HEK293 (cell line): ENCODE results near the gene GPHN.

Experiments
- CTCF ChIA-PET: fragments of 350-600 bp; formaldehyde crosslinking; extraction: SDS; loops from one replicate; lab custom pipeline; 2021; ENCODE audit warnings: antibody characterized with exemption; lab: Yijun Ruan, JAX
- POLR2A ChIA-PET: fragments of 300-600 bp; formaldehyde crosslinking; extraction: SDS; loops from one replicate; lab custom pipeline; 2020; ENCODE audit warnings: antibody characterized with exemption, inconsistent platforms; lab: Yijun Ruan, JAX
- H3K27ac ChIP-seq: fragments of 200-500 bp; sonication (Bioruptor generic); 2 replicates; pipeline ENCODE4 v1.5.1; 2014; ENCODE audit warnings: low read depth, low read length, control low read depth, inconsistent platforms; ENCODE audit errors: extremely low read depth
- H3K36me3 ChIP-seq, 2 experiments: fragments of 200-500 bp in 1 of 2; sonication (Bioruptor generic) in 1 of 2; 1 replicate in 1 of 2; 2 replicates in 1 of 2; pipeline ENCODE4 v1.5.1; 2014 to 2017; ENCODE audit warnings: inconsistent platforms in 2 of 2, low read length in 2 of 2; ENCODE audit not compliant: control insufficient read depth in 2 of 2, insufficient read depth in 1 of 2
- H3K4me1 ChIP-seq: fragments of 200-500 bp; sonication (Bioruptor generic); 2 replicates; pipeline ENCODE4 v1.5.1; 2014; ENCODE audit warnings: mild to moderate bottlenecking, low read length, inconsistent platforms; ENCODE audit not compliant: control insufficient read depth, insufficient read depth
- H3K4me3 ChIP-seq: 2 replicates; pipeline ENCODE4 v1.5.1; 2011; ENCODE audit warnings: low read depth, mild to moderate bottlenecking, control low read depth, low read length, moderate library complexity
- H3K9me3 ChIP-seq: fragments of 200-500 bp; sonication (Bioruptor generic); 2 replicates; pipeline ENCODE4 v1.5.1; 2014; ENCODE audit warnings: low read depth, low read length, inconsistent platforms; ENCODE audit not compliant: control insufficient read depth, insufficient read depth
- GLI4 ChIP-seq: fragments of 450-650 bp; formaldehyde crosslinking; IDR thresholded peaks from 2 replicates; pipeline ENCODE4 v1.5.1; 2016; ENCODE audit warnings: missing biosample characterization, missing genetic modification characterization
- GLIS1 ChIP-seq: fragments of 450-650 bp; formaldehyde crosslinking; IDR thresholded peaks from 2 replicates; pipeline ENCODE4 v1.5.1; 2016; ENCODE audit warnings: missing biosample characterization, missing genetic modification characterization
- GLIS2 ChIP-seq: fragments of 450-650 bp; formaldehyde crosslinking; IDR thresholded peaks from 2 replicates; pipeline ENCODE4 v1.5.1; 2016; ENCODE audit warnings: missing biosample characterization, missing genetic modification characterization
- KLF10 ChIP-seq: fragments of 450-650 bp; IDR thresholded peaks from 2 replicates; pipeline ENCODE4 v1.5.1; 2018; ENCODE audit warnings: missing biosample characterization, mild to moderate bottlenecking, missing genetic modification characterization
- KLF7 ChIP-seq: fragments of 450-650 bp; formaldehyde crosslinking; IDR thresholded peaks from 2 replicates; pipeline ENCODE4 v1.5.1; 2016; ENCODE audit warnings: missing biosample characterization, missing genetic modification characterization, borderline replicate concordance
- PBX3 ChIP-seq: sonication (generic); formaldehyde crosslinking; IDR thresholded peaks from 2 replicates; pipeline ENCODE4 v1.8.1; 2022; ENCODE audit warnings: mild to moderate bottlenecking, moderate library complexity, missing genetic modification reagents
- REPIN1 ChIP-seq: fragments of 450-650 bp; formaldehyde crosslinking; IDR thresholded peaks from 2 replicates; pipeline ENCODE4 v1.5.1; 2017; ENCODE audit warnings: missing biosample characterization, missing genetic modification characterization, low read depth
- TCF7L2 ChIP-seq: IDR thresholded peaks from 2 replicates; pipeline ENCODE4 v1.6.1; 2011; ENCODE audit warnings: low read depth, mild to moderate bottlenecking, inconsistent platforms, low read length, moderate library complexity, borderline replicate concordance
- ZBTB21 ChIP-seq: fragments of 450-650 bp; formaldehyde crosslinking; IDR thresholded peaks from 2 replicates; pipeline ENCODE4 v1.5.1; 2017; ENCODE audit warnings: missing biosample characterization, missing genetic modification characterization
- ZBTB8A ChIP-seq: fragments of 450-650 bp; formaldehyde crosslinking; IDR thresholded peaks from 2 replicates; pipeline ENCODE4 v1.5.1; 2016; ENCODE audit warnings: missing biosample characterization, missing genetic modification characterization
- ZFP3 ChIP-seq: fragments of 450-650 bp; formaldehyde crosslinking; IDR thresholded peaks from 2 replicates; pipeline ENCODE4 v1.5.1; 2016; ENCODE audit warnings: low read depth, missing biosample characterization, missing genetic modification characterization
- ZNF112 ChIP-seq: fragments of 450-650 bp; formaldehyde crosslinking; IDR thresholded peaks from 2 replicates; pipeline ENCODE4 v1.5.0; 2017; ENCODE audit warnings: missing biosample characterization, missing genetic modification characterization
- ZNF175 ChIP-seq: fragments of 450-650 bp; formaldehyde crosslinking; IDR thresholded peaks from 2 replicates; pipeline ENCODE4 v1.5.1; 2016; ENCODE audit warnings: missing biosample characterization, missing genetic modification characterization
- ZNF274 ChIP-seq, 2 experiments: fragments of 200-500 bp in 1 of 2; fragments of 450-650 bp in 1 of 2; sonication (Bioruptor generic) in 1 of 2; formaldehyde crosslinking in 1 of 2; IDR thresholded peaks; 2 replicates each; pipeline versions ENCODE4 v1.5.1 to v1.6.1; 2014 to 2016; ENCODE audit warnings: borderline replicate concordance in 1 of 2, inconsistent platforms in 1 of 2, low read length in 1 of 2, missing biosample characterization in 1 of 2, missing genetic modification characterization in 1 of 2
- ZNF302 ChIP-seq: fragments of 450-650 bp; formaldehyde crosslinking; IDR thresholded peaks from 2 replicates; pipeline ENCODE4 v1.5.1; 2016; ENCODE audit warnings: missing biosample characterization, missing genetic modification characterization, low read depth
- ZNF324 ChIP-seq: fragments of 450-650 bp; formaldehyde crosslinking; IDR thresholded peaks from 2 replicates; pipeline ENCODE4 v1.5.1; 2016; ENCODE audit warnings: missing biosample characterization, missing genetic modification characterization
- ZNF37A ChIP-seq: fragments of 450-650 bp; IDR thresholded peaks from 2 replicates; pipeline ENCODE4 v1.5.1; 2018; ENCODE audit warnings: missing biosample characterization, missing genetic modification characterization
- ZNF398 ChIP-seq: fragments of 450-650 bp; formaldehyde crosslinking; IDR thresholded peaks from 2 replicates; pipeline ENCODE4 v1.5.1; 2017; ENCODE audit warnings: missing biosample characterization, missing genetic modification characterization
- ZNF416 ChIP-seq: fragments of 450-650 bp; formaldehyde crosslinking; IDR thresholded peaks from 2 replicates; pipeline ENCODE4 v1.5.1; 2016; ENCODE audit warnings: missing biosample characterization, missing genetic modification characterization
- ZNF473 ChIP-seq: fragments of 450-650 bp; formaldehyde crosslinking; IDR thresholded peaks from 2 replicates; pipeline ENCODE4 v1.5.1; 2017; ENCODE audit warnings: missing biosample characterization, missing genetic modification characterization
- ZNF510 ChIP-seq: fragments of 450-650 bp; formaldehyde crosslinking; IDR thresholded peaks from 2 replicates; pipeline ENCODE4 v1.5.1; 2018; ENCODE audit warnings: mild to moderate bottlenecking, missing genetic modification characterization, missing biosample characterization; ENCODE audit not compliant: insufficient replicate concordance
- ZNF513 ChIP-seq: fragments of 450-650 bp; IDR thresholded peaks from 2 replicates; pipeline ENCODE4 v1.5.1; 2018; ENCODE audit warnings: missing biosample characterization, missing genetic modification characterization
- ZNF529 ChIP-seq: fragments of 450-650 bp; formaldehyde crosslinking; IDR thresholded peaks from 2 replicates; pipeline ENCODE4 v1.5.1; 2017; ENCODE audit warnings: missing genetic modification characterization, missing biosample characterization; ENCODE audit not compliant: insufficient replicate concordance
- ZNF585B ChIP-seq: fragments of 450-650 bp; formaldehyde crosslinking; IDR thresholded peaks from 2 replicates; pipeline ENCODE4 v1.5.1; 2016; ENCODE audit warnings: missing biosample characterization, missing genetic modification characterization
- ZNF610 ChIP-seq: fragments of 450-650 bp; formaldehyde crosslinking; IDR thresholded peaks from 2 replicates; pipeline ENCODE4 v1.5.1; 2016; ENCODE audit warnings: missing biosample characterization, missing genetic modification characterization, borderline replicate concordance
- ZNF639 ChIP-seq: fragments of 450-650 bp; formaldehyde crosslinking; IDR thresholded peaks from 2 replicates; pipeline ENCODE4 v1.5.1; 2016; ENCODE audit warnings: missing biosample characterization, missing genetic modification characterization
- ZNF660 ChIP-seq: fragments of 450-650 bp; IDR thresholded peaks from 2 replicates; pipeline ENCODE4 v1.5.1; 2018; ENCODE audit warnings: missing biosample characterization, mild to moderate bottlenecking, missing genetic modification characterization
- ZNF670 ChIP-seq: fragments of 450-650 bp; formaldehyde crosslinking; IDR thresholded peaks from 2 replicates; pipeline ENCODE4 v1.5.1; 2016; ENCODE audit warnings: missing biosample characterization, missing genetic modification characterization, low read depth
- ZNF701 ChIP-seq: fragments of 450-650 bp; formaldehyde crosslinking; IDR thresholded peaks from 2 replicates; pipeline ENCODE4 v1.5.1; 2016; ENCODE audit warnings: missing biosample characterization, missing genetic modification characterization
- ZNF768 ChIP-seq: fragments of 450-650 bp; formaldehyde crosslinking; IDR thresholded peaks from 2 replicates; pipeline ENCODE4 v1.5.1; 2018; ENCODE audit warnings: missing biosample characterization, mild to moderate bottlenecking, missing genetic modification characterization
- ZSCAN16 ChIP-seq: fragments of 450-650 bp; formaldehyde crosslinking; IDR thresholded peaks from 2 replicates; pipeline ENCODE4 v1.5.1; 2016; ENCODE audit warnings: missing biosample characterization, missing genetic modification characterization

GPHN gene

DNA sequence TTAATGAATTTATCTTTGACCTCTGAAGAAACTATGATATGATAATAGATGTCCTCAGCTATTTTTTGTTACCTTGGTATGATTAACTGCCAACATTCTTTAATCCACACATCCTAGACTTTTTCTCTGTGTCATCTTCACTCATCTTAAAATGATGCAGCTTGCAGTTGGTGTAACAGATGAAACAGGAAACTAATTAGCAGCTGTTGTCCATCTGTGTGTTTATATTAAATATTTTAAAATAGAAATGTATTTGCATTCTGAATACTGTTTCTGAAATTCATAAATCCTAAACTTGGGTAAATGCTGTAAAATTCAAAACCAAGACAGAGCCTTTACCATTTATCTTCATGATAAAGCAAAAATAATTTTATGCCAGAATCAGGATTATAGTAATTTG lies 625.2 kb downstream of the GPHN start:
- POLR2A ChIA-PET = no interaction called here
- Histone ChIP-seq H3K9me3 (no peaks in the 10 kb centered on the region), H3K36me3 (peaks cover 0 to 2% of the 10 kb centered on the region in 2 experiments), H3K4me3 (no peak overlapping the region), H3K27ac (no peak overlapping the region), H3K4me1 (no peaks in the 10 kb centered on the region)
- no peak for TF ChIP-seq ZNF660 (tag by site-specific recombination)
- TF ChIP-seq ZNF175 (tag by site-specific recombination) = no peak
- no peak for TF ChIP-seq ZNF510
- TF ChIP-seq ZFP3 = no peak
- no peak for TF ChIP-seq REPIN1 (tag by site-specific recombination)
- TF ChIP-seq GLIS2 (tag by site-specific recombination) = no peak
- no peak for TF ChIP-seq ZNF610 (tag by site-specific recombination)
- no peak for TF ChIP-seq ZNF274 (IDR thresholded peaks at IDR 0.05; ENCODE audit: low read length)
- no peak for TF ChIP-seq ZNF274 (tag by site-specific recombination; IDR thresholded peaks at IDR 0.05; ENCODE audit: borderline replicate concordance)
- TF ChIP-seq ZNF302 (tag by site-specific recombination) = no peak
- TF ChIP-seq ZNF639 (tag by site-specific recombination) = no peak
- TF ChIP-seq TCF7L2 = no peak
- no peak for TF ChIP-seq ZBTB21 (tag by site-specific recombination)
- TF ChIP-seq ZNF701 (tag by site-specific recombination) = no peak
- TF ChIP-seq ZNF585B (tag by site-specific recombination) = no peak
- TF ChIP-seq GLI4 (tag by site-specific recombination) = no peak
- TF ChIP-seq ZNF768 (tag by site-specific recombination) = no peak
- no peak for TF ChIP-seq ZNF529 (tag by site-specific recombination)
- TF ChIP-seq ZNF473 (tag by site-specific recombination) = no peak
- TF ChIP-seq ZNF513 (tag by site-specific recombination) = no peak
- TF ChIP-seq KLF10 (tag by site-specific recombination) = no peak
- CTCF ChIA-PET = no interaction called here

DNA sequence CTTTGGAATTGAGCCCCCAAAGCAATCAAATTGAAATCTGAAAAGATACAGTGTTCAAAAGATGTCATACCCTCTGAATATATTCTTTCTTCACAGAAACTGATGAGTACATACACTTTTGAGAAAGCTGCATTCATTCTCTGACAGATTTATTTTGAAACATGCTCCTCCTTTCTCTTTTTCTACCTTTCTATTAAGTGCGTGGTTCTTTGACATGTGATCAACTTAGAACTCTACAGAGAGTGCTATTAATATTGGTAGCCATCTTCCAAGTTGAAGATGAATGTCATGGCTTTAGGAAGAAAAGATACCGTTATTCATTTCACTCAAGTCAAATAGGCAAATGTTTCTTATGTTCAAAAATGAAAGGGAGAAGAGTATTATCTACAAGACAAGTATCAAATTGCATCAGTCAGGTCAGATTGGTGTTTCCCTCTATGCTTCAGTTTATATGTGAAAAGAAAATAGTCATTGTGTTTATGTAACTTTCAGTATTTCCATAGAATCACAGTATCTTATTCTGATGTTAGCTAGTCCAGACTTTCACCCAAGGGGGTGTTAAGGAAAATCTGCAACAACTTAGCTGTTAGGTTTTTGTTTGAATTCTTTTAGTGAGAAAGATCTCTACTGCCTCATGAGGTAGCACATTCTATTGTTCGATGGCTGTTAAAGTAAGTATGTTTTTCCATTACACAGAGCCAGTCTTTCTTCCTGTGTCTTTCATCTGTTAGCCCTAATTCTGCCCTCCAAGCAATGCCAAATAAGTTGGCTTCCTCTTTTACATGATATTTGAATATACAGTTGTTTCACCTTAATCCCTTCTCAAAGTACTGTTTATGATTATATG lies 625.9 kb downstream of the GPHN start:
- ChIA-PET CTCF (no interaction called here), POLR2A (no interaction called here)
- Histone ChIP-seq H3K4me3 (no peak overlapping the region), H3K27ac (no peak overlapping the region), H3K4me1 (no peaks in the 10 kb centered on the region), H3K9me3 (no peaks in the 10 kb centered on the region), H3K36me3 (peaks cover 0 to 2% of the 10 kb centered on the region in 2 experiments)
- TF ChIP-seq ZNF37A (tag by site-specific recombination) (no peak), ZBTB8A (tag by site-specific recombination) (no peak), ZSCAN16 (no peak), ZNF112 (tag by site-specific recombination) (no peak), ZNF670 (no peak), ZNF398 (no peak), ZNF416 (tag by site-specific recombination) (no peak), KLF10 (tag by site-specific recombination) (no peak), GLIS1 (no peak), ZBTB21 (tag by site-specific recombination) (no peak), PBX3 (CRISPR knock-in tag) (no peak), ZNF324 (tag by site-specific recombination) (no peak), KLF7 (tag by site-specific recombination) (no peak)
